GM21529 (cell line): Measurements from ENCODE around the gene TMEM132D.

Experiments
- ATAC-seq: cut with Tn5 transposase; IDR thresholded peaks from one replicate; pipeline ENCODE4 v1.9.1; 2021; ENCODE audit not compliant: unreplicated experiment

TMEM132D gene

GRCh38 chr12:129025055-129025454, 878.8 kb downstream of the TMEM132D start:
- ATAC-seq, result no peak
